H1 (cell line): ENCODE measurements around the gene CDC42. TPM values are rescaled to one million over a fixed set of nuclear protein-coding genes. Genes with fewer than 3 reads are reported as not detected.
A peak's percentile ranks its signal among the peaks of the same experiment; 100 is the strongest.

Experiments used
- ASH2L ChIP-seq: fragments of 200-600, 300-600 bp; sonication (generic); IDR thresholded peaks from one replicate; pipeline ENCODE4 v1.7.1; 2017; ENCODE audit warnings: low read length
- BCL11A ChIP-seq, 2 experiments: IDR thresholded peaks; one replicate each; pipeline ENCODE4 v1.6.1; 2011; ENCODE audit warnings: low read depth in 2 of 2, low read length in 2 of 2, mild to moderate bottlenecking in 2 of 2
- BRCA1 ChIP-seq: IDR thresholded peaks from 2 replicates; pipeline ENCODE4 v1.6.1; 2012; ENCODE audit warnings: low read depth, low read length, improper control_type of control experiment
- CHD1 ChIP-seq: IDR thresholded peaks from 2 replicates; pipeline ENCODE4 v1.6.1; 2012; ENCODE audit warnings: low read depth, low read length, improper control_type of control experiment
- CREB1 ChIP-seq: IDR thresholded peaks from 2 replicates; pipeline ENCODE4 v1.6.1; 2012; ENCODE audit warnings: inconsistent platforms
- HDAC2 ChIP-seq, 2 experiments: fragments of 300-600 bp in 1 of 2; sonication (generic) in 1 of 2; IDR thresholded peaks; 2 replicates each; pipeline ENCODE4 v1.6.1; 2011 to 2012; ENCODE audit warnings: low read depth in 2 of 2, low read length in 2 of 2, mild to moderate bottlenecking in 2 of 2, moderate library complexity in 2 of 2, borderline replicate concordance in 1 of 2, inconsistent platforms in 1 of 2
- HDAC6 ChIP-seq: IDR thresholded peaks from one replicate; pipeline ENCODE4 v1.7.1; 2012; ENCODE audit warnings: low read depth, mild to moderate bottlenecking, inconsistent platforms, low read length, moderate library complexity
- JUN ChIP-seq: IDR thresholded peaks from 2 replicates; pipeline ENCODE4 v1.6.1; 2011; ENCODE audit warnings: low read depth, mild to moderate bottlenecking, improper control_type of control experiment, low read length
- KDM5A ChIP-seq: fragments of 200-600 bp; IDR thresholded peaks from 2 replicates; pipeline ENCODE4 v1.7.1; 2012; ENCODE audit warnings: mild to moderate bottlenecking, low read length, inconsistent platforms, mixed read lengths
- NRF1 ChIP-seq: IDR thresholded peaks from 2 replicates; pipeline ENCODE4 v1.6.1; 2011; ENCODE audit warnings: mild to moderate bottlenecking, low read depth, low read length, improper control_type of control experiment
- PHF8 ChIP-seq: fragments of 200-600 bp; sonication (generic); conservative IDR thresholded peaks from 2 replicates; pipeline ENCODE4 v1.7.1; 2012; ENCODE audit warnings: low read depth, mild to moderate bottlenecking, inconsistent platforms, low read length, moderate library complexity
- POLR2AphosphoS5 ChIP-seq: IDR thresholded peaks from 2 replicates; pipeline ENCODE4 v1.6.1; 2011; ENCODE audit warnings: low read depth, low read length
- SIN3A ChIP-seq, 2 experiments: IDR thresholded peaks in 1 of 2; conservative IDR thresholded peaks in 1 of 2; 2 replicates each; pipeline ENCODE4 v1.6.1; 2011 to 2012; ENCODE audit warnings: low read length in 2 of 2, improper control_type of control experiment in 1 of 2, low read depth in 1 of 2, mild to moderate bottlenecking in 1 of 2
- SP2 ChIP-seq: IDR thresholded peaks from 2 replicates; pipeline ENCODE4 v1.6.1; 2012; ENCODE audit warnings: mild to moderate bottlenecking, low read length, inconsistent platforms
- SP4 ChIP-seq: IDR thresholded peaks from 2 replicates; pipeline ENCODE4 v1.6.1; 2012; ENCODE audit warnings: low read length, inconsistent platforms
- TEAD4 ChIP-seq: IDR thresholded peaks from 2 replicates; pipeline ENCODE4 v1.6.1; 2012; ENCODE audit warnings: low read depth, low read length, inconsistent platforms, mixed read lengths
- YY1 ChIP-seq: IDR thresholded peaks from 2 replicates; pipeline ENCODE4 v1.6.1; 2011; ENCODE audit warnings: low read depth, mild to moderate bottlenecking, low read length
- ZNF274 ChIP-seq: IDR thresholded peaks from 2 replicates; pipeline ENCODE4 v1.7.0; 2012; ENCODE audit warnings: low read length, borderline replicate concordance; ENCODE audit errors: extremely low read depth
- polyA plus RNA-seq, 7 experiments: library from polyadenylated mRNA; depleted of rRNA in 3 of 7; stranded (reverse) in 5 of 7; unstranded in 2 of 7; fragments of >200 nt in 5 of 7; fragments of 200-250 nt in 2 of 7; gene quantifications; 1 replicate in 5 of 7; 2 replicates in 1 of 7; 4 replicates in 1 of 7; pipeline versions ENCODE4 v1.2.1 to v1.2.3, GENCODE V29; 2011 to 2013; ENCODE audit warnings: missing spikeins in 2 of 7, mixed read lengths in 2 of 7
- total RNA-seq: library from RNA; stranded (reverse); fragmentation: NEBNext Ultra II Directional; extraction: Animal tissue kit (Norgen Biotek cat#: 25700); gene quantifications from 2 replicates; pipeline ENCODE4 v1.2.1, GENCODE V29; 2021
- TF ChIP-seq, protein P1 (sequence below), 3 experiments: IDR thresholded peaks; 1 replicate in 2 of 3; 2 replicates in 1 of 3; pipeline versions ENCODE4 v1.5.1 to v1.6.1; 2011; ENCODE audit warnings: low read length in 3 of 3, mild to moderate bottlenecking in 3 of 3, inconsistent platforms in 2 of 3, low read depth in 1 of 3, moderate library complexity in 1 of 3; ENCODE audit not compliant: insufficient read depth in 1 of 3; ENCODE audit errors: control extremely low read depth in 1 of 3
- TF ChIP-seq, protein P2 (sequence below): IDR thresholded peaks from 2 replicates; pipeline ENCODE4 v1.6.1; 2011; ENCODE audit warnings: low read depth, mild to moderate bottlenecking, low read length; ENCODE audit not compliant: insufficient read depth
- TF ChIP-seq, protein P3 (sequence below): IDR thresholded peaks from 2 replicates; pipeline ENCODE4 v1.6.1; 2012; ENCODE audit warnings: inconsistent platforms

CDC42 gene
- total and polyA plus RNA-seq, 2 of the 8 experiments (the other 6 are each of a cell fraction or from before 2014, with no cell fraction given) = 110 to 179 TPM

DNA sequence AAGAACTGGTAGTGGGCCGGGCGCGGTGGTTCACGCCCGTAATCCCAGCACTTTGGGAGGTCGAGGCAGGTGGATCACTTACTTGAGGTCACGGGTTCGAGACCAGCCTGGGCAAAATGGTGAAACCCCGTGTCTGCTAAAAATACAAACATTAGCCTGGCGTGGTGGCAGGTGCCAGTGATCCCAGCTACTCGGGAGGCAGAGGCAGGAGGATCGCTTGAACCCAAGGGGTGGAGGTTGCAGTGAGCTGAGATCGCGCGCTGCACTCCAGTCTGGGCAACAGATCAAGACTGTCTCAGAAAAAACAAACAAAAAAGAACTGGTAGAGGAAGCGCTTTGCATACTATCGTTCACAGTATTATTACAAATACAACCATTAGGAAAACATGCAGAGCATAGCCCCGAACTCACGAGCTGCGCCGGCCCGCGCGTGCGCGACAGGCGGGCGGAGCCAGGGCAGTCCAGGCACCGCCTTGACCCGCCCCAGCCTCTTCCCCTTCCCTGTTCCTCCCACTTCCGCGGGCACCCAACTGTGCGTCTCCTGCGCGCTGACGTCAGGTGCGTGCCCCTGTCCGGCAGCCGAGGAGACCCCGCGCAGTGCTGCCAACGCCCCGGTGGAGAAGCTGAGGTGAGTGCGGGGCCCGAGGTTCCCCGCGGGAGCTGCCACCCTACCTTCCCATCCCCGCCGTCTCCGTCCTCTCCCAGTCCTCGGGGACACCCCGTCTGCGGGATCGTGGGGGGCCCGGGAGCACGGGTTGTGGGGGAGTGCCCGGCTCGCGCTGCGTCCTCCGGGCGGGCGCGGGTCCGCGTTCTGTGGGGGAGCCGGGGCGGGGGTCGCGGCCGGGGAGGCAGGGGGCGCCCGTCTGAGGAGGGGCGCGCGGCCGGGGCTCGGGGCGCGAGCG, at the start of gene CDC42 (continued):
- TF ChIP-seq, protein P1, sequence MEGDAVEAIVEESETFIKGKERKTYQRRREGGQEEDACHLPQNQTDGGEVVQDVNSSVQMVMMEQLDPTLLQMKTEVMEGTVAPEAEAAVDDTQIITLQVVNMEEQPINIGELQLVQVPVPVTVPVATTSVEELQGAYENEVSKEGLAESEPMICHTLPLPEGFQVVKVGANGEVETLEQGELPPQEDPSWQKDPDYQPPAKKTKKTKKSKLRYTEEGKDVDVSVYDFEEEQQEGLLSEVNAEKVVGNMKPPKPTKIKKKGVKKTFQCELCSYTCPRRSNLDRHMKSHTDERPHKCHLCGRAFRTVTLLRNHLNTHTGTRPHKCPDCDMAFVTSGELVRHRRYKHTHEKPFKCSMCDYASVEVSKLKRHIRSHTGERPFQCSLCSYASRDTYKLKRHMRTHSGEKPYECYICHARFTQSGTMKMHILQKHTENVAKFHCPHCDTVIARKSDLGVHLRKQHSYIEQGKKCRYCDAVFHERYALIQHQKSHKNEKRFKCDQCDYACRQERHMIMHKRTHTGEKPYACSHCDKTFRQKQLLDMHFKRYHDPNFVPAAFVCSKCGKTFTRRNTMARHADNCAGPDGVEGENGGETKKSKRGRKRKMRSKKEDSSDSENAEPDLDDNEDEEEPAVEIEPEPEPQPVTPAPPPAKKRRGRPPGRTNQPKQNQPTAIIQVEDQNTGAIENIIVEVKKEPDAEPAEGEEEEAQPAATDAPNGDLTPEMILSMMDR (IDR thresholded peaks at IDR 0.05; ENCODE audit: control extremely low read depth in 1 of 3, insufficient read depth in 1 of 3, low read depth in 1 of 3, low read length in 3 of 3) = no peak
- TF ChIP-seq SP4 (no peak), TEAD4 (no peak), SIN3A (conservative IDR thresholded peaks at IDR 0.05 in 1 of 2, IDR thresholded peaks at IDR 0.05 in 1 of 2; ENCODE audit: low read depth in 1 of 2, low read length in 2 of 2) (no peak), JUN (0 out of 2 replicates have a peak, but pooled peaks have one; percentile 42), PHF8 (peak; percentile 77), NRF1 (peak; percentile 81), BCL11A (IDR thresholded peaks at IDR 0.05; ENCODE audit: low read depth in 2 of 2, low read length in 2 of 2) (no peak), HDAC2 (IDR thresholded peaks at IDR 0.05; ENCODE audit: borderline replicate concordance in 1 of 2, low read depth in 2 of 2, low read length in 2 of 2) (no peak), ZNF274 (no peak), POLR2AphosphoS5 (peak; percentile 92), KDM5A (no peak), HDAC6 (no peak), ASH2L (peak; percentile 59), BRCA1 (no peak), CHD1 (no peak), CREB1 (peak; percentile 94), YY1 (peak; percentile 58; the same call in 1 of the 2 replicates), SP2 (no peak)
- TF ChIP-seq, protein P2, sequence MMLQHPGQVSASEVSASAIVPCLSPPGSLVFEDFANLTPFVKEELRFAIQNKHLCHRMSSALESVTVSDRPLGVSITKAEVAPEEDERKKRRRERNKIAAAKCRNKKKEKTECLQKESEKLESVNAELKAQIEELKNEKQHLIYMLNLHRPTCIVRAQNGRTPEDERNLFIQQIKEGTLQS = no peak
- TF ChIP-seq, protein P3, sequence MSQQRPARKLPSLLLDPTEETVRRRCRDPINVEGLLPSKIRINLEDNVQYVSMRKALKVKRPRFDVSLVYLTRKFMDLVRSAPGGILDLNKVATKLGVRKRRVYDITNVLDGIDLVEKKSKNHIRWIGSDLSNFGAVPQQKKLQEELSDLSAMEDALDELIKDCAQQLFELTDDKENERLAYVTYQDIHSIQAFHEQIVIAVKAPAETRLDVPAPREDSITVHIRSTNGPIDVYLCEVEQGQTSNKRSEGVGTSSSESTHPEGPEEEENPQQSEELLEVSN = no peak
